GM12878 (cell line): ENCODE results near the gene ZFAND2A. TPM values are rescaled to one million over a fixed set of nuclear protein-coding genes. Genes with fewer than 3 reads are reported as not detected.

Experiments
- CEBPB ChIP-seq, 2 experiments: fragments of 150-350 bp in 1 of 2; IDR thresholded peaks; 2 replicates each; pipeline ENCODE4 v1.6.1; 2012 to 2014; ENCODE audit warnings: low read depth in 2 of 2, low read length in 2 of 2, borderline replicate concordance in 1 of 2, inconsistent platforms in 1 of 2
- EP300 ChIP-seq, 2 experiments: fragments of 150-350 bp in 1 of 2; IDR thresholded peaks; 2 replicates each; pipeline ENCODE4 v1.6.1; 2011 to 2012; ENCODE audit warnings: low read depth in 2 of 2, low read length in 2 of 2, borderline replicate concordance in 1 of 2, improper control_type of control experiment in 1 of 2, inconsistent platforms in 1 of 2; ENCODE audit not compliant: control insufficient read depth in 1 of 2
- ETV6 ChIP-seq, 2 experiments: fragments of 450-650 bp in 1 of 2; IDR thresholded peaks in 1 of 2; conservative IDR thresholded peaks in 1 of 2; 2 replicates each; pipeline ENCODE4 v1.6.1; 2014; ENCODE audit warnings: antibody characterized with exemption in 1 of 2, borderline replicate concordance in 1 of 2, low read depth in 1 of 2, mild to moderate bottlenecking in 1 of 2, moderate library complexity in 1 of 2
- IKZF1 ChIP-seq: fragments of 450-650 bp; conservative IDR thresholded peaks from 2 replicates; pipeline ENCODE4 v1.6.1; 2017; ENCODE audit warnings: antibody characterized with exemption, mild to moderate bottlenecking
- JUND ChIP-seq: IDR thresholded peaks from 2 replicates; pipeline ENCODE4 v1.6.1; 2012; ENCODE audit warnings: low read depth, mild to moderate bottlenecking, low read length, improper control_type of control experiment, moderate library complexity
- MTA3 ChIP-seq: IDR thresholded peaks from 2 replicates; pipeline ENCODE4 v1.6.1; 2012; ENCODE audit warnings: low read length, inconsistent platforms, borderline replicate concordance
- PKNOX1 ChIP-seq: fragments of 450-650 bp; IDR thresholded peaks from 2 replicates; pipeline ENCODE4 v1.6.1; 2016; ENCODE audit warnings: mild to moderate bottlenecking
- POU2F2 ChIP-seq: IDR thresholded peaks from 3 replicates; pipeline ENCODE4 v1.6.1; 2011; ENCODE audit warnings: low read depth, mild to moderate bottlenecking, low read length, borderline replicate concordance
- RBBP5 ChIP-seq: fragments of 200-600 bp; sonication (generic); conservative IDR thresholded peaks from 2 replicates; pipeline ENCODE4 v1.6.1; 2016
- SMAD5 ChIP-seq: IDR thresholded peaks from 2 replicates; pipeline ENCODE4 v1.6.1; 2016; ENCODE audit warnings: antibody characterized with exemption, low read depth
- WRNIP1 ChIP-seq: IDR thresholded peaks from 2 replicates; pipeline ENCODE4 v1.6.1; 2011; ENCODE audit warnings: low read depth, low read length, improper control_type of control experiment, borderline replicate concordance
- ZNF207 ChIP-seq: fragments of 450-650 bp; IDR thresholded peaks from 2 replicates; pipeline ENCODE4 v1.6.1; 2014; ENCODE audit warnings: antibody characterized with exemption, mild to moderate bottlenecking, borderline replicate concordance
- polyA plus RNA-seq, 11 experiments: library from polyadenylated mRNA; depleted of rRNA in 4 of 11; unstranded in 6 of 11; stranded (reverse) in 5 of 11; fragments of >200 nt; fragmentation: Nextera tagmentation in 4 of 11; fragmentation: Illumina TruSeq in 1 of 11; extraction: Ambion mirVana in 4 of 11; extraction: Trizol in 1 of 11; gene quantifications; 1 replicate in 1 of 11; 2 replicates in 10 of 11; pipeline versions ENCODE4 v1.2.1 to v1.2.3, GENCODE V29; 2011 to 2016; ENCODE audit warnings: inconsistent platforms in 2 of 11, missing spikeins in 2 of 11, low read depth in 1 of 11
- total RNA-seq, 4 experiments: library from RNA; depleted of rRNA in 3 of 4; stranded (reverse); fragments of >200 nt in 3 of 4; fragmentation: Illumina TruSeq in 1 of 4; extraction: Trizol in 1 of 4; gene quantifications; 2 replicates each; pipeline versions ENCODE4 v1.2.1 to v1.2.3, GENCODE V29; 2013 to 2021
- TF ChIP-seq, protein P1 (sequence below): IDR thresholded peaks from 2 replicates; pipeline ENCODE4 v1.6.1; 2012; ENCODE audit warnings: low read depth, low read length, improper control_type of control experiment
- TF ChIP-seq, protein P2 (sequence below): IDR thresholded peaks from 2 replicates; pipeline ENCODE4 v1.6.1; 2011; ENCODE audit warnings: low read depth, mild to moderate bottlenecking, low read length, moderate library complexity, borderline replicate concordance; ENCODE audit errors: extremely low read depth
- TF ChIP-seq, protein P3 (sequence below): IDR thresholded peaks from 2 replicates; pipeline ENCODE4 v1.6.1; 2011; ENCODE audit warnings: mild to moderate bottlenecking, low read depth, low read length, moderate library complexity; ENCODE audit not compliant: insufficient replicate concordance
- TF ChIP-seq, protein P4 (sequence below): fragments of 450-650 bp; IDR thresholded peaks from 2 replicates; pipeline ENCODE4 v1.6.1; 2016; ENCODE audit warnings: mild to moderate bottlenecking
- TF ChIP-seq, protein P5 (sequence below): fragments of 450-650 bp; IDR thresholded peaks from 2 replicates; pipeline ENCODE4 v1.6.1; 2017; ENCODE audit warnings: antibody characterized with exemption, mild to moderate bottlenecking, moderate library complexity

Gene ZFAND2A
- total and polyA plus RNA-seq, 10 of the 15 experiments (the other 5 are each of a cell fraction or from before 2014, with no cell fraction given) = 14.8 to 39.9 (median 20.8) TPM

- no peak for TF ChIP-seq ZNF207
- TF ChIP-seq, protein P1, sequence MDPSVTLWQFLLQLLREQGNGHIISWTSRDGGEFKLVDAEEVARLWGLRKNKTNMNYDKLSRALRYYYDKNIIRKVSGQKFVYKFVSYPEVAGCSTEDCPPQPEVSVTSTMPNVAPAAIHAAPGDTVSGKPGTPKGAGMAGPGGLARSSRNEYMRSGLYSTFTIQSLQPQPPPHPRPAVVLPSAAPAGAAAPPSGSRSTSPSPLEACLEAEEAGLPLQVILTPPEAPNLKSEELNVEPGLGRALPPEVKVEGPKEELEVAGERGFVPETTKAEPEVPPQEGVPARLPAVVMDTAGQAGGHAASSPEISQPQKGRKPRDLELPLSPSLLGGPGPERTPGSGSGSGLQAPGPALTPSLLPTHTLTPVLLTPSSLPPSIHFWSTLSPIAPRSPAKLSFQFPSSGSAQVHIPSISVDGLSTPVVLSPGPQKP = no peak
- TF ChIP-seq POU2F2 = peak; percentile 55; the same call in 1 of the 3 replicates
- TF ChIP-seq PKNOX1 = peak; percentile 22; the same call in 1 of the 2 replicates
- TF ChIP-seq SMAD5 = no peak
- TF ChIP-seq, protein P2, sequence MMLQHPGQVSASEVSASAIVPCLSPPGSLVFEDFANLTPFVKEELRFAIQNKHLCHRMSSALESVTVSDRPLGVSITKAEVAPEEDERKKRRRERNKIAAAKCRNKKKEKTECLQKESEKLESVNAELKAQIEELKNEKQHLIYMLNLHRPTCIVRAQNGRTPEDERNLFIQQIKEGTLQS = no peak
- TF ChIP-seq MTA3 = no peak; the same call in 1 of the 2 replicates
- peak in 1 of 2 experiments; percentile 77; a peak in 2 of 4 replicates for TF ChIP-seq ETV6 (conservative IDR thresholded peaks at IDR 0.05 in 1 of 2, IDR thresholded peaks at IDR 0.05 in 1 of 2; ENCODE audit: borderline replicate concordance in 1 of 2, low read depth in 1 of 2)
- no peak for TF ChIP-seq RBBP5
- TF ChIP-seq WRNIP1 = no peak
- TF ChIP-seq EP300 (IDR thresholded peaks at IDR 0.05; ENCODE audit: borderline replicate concordance in 1 of 2, control insufficient read depth in 1 of 2, low read depth in 2 of 2, low read length in 2 of 2) = peak; percentile 38 to 78; a peak in 3 of 4 replicates
- TF ChIP-seq CEBPB (IDR thresholded peaks at IDR 0.05; ENCODE audit: borderline replicate concordance in 1 of 2, low read depth in 2 of 2, low read length in 2 of 2) = no peak
- no peak for TF ChIP-seq JUND
- TF ChIP-seq, protein P3, sequence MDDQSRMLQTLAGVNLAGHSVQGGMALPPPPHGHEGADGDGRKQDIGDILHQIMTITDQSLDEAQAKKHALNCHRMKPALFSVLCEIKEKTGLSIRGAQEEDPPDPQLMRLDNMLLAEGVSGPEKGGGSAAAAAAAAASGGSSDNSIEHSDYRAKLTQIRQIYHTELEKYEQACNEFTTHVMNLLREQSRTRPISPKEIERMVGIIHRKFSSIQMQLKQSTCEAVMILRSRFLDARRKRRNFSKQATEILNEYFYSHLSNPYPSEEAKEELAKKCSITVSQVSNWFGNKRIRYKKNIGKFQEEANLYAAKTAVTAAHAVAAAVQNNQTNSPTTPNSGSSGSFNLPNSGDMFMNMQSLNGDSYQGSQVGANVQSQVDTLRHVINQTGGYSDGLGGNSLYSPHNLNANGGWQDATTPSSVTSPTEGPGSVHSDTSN = no peak
- TF ChIP-seq, protein P4, sequence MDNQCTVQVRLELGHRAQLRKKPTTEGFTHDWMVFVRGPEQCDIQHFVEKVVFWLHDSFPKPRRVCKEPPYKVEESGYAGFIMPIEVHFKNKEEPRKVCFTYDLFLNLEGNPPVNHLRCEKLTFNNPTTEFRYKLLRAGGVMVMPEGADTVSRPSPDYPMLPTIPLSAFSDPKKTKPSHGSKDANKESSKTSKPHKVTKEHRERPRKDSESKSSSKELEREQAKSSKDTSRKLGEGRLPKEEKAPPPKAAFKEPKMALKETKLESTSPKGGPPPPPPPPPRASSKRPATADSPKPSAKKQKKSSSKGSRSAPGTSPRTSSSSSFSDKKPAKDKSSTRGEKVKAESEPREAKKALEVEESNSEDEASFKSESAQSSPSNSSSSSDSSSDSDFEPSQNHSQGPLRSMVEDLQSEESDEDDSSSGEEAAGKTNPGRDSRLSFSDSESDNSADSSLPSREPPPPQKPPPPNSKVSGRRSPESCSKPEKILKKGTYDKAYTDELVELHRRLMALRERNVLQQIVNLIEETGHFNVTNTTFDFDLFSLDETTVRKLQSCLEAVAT = peak; percentile 16; the same call in 1 of the 2 replicates
- TF ChIP-seq IKZF1 = peak; percentile 92
- TF ChIP-seq, protein P5, sequence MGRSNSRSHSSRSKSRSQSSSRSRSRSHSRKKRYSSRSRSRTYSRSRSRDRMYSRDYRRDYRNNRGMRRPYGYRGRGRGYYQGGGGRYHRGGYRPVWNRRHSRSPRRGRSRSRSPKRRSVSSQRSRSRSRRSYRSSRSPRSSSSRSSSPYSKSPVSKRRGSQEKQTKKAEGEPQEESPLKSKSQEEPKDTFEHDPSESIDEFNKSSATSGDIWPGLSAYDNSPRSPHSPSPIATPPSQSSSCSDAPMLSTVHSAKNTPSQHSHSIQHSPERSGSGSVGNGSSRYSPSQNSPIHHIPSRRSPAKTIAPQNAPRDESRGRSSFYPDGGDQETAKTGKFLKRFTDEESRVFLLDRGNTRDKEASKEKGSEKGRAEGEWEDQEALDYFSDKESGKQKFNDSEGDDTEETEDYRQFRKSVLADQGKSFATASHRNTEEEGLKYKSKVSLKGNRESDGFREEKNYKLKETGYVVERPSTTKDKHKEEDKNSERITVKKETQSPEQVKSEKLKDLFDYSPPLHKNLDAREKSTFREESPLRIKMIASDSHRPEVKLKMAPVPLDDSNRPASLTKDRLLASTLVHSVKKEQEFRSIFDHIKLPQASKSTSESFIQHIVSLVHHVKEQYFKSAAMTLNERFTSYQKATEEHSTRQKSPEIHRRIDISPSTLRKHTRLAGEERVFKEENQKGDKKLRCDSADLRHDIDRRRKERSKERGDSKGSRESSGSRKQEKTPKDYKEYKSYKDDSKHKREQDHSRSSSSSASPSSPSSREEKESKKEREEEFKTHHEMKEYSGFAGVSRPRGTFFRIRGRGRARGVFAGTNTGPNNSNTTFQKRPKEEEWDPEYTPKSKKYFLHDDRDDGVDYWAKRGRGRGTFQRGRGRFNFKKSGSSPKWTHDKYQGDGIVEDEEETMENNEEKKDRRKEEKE = no peak
Observed at GRCh38 chr7:1103009-1103788, 56.8 kb downstream of the ZFAND2A start (continued).
